Activated naive CD8-positive, alpha-beta T cell treated with anti-CD3 and anti-CD28 coated beads for 36 hours (primary cell): ENCODE measurements around the gene BMP2K. TPM values are rescaled to one million over a fixed set of nuclear protein-coding genes. Genes with fewer than 3 reads are reported as not detected.
"Not testable (repeated sequence)": the region's sequence is repeated elsewhere in the genome, so short reads cannot be mapped to it uniquely, and the experiment has no call there.

Source experiments
- DNase-seq: peaks from one replicate; pipeline ENCODE4 v3.0.0; 2021
- H3K27ac Mint-ChIP-seq: one replicate; pipeline ENCODE4 v1.8.0; 2022; ENCODE audit warnings: mild to moderate bottlenecking, moderate library complexity, mixed read lengths
- H3K27me3 Mint-ChIP-seq: one replicate; pipeline ENCODE4 v1.8.0; 2022; ENCODE audit warnings: mild to moderate bottlenecking, mixed read lengths
- H3K36me3 Mint-ChIP-seq: one replicate; pipeline ENCODE4 v1.8.0; 2021; ENCODE audit warnings: mild to moderate bottlenecking, mixed read lengths
- H3K4me1 Mint-ChIP-seq: one replicate; pipeline ENCODE4 v1.8.0; 2021; ENCODE audit warnings: mixed read lengths
- H3K4me3 Mint-ChIP-seq: one replicate; pipeline ENCODE4 v1.8.0; 2022; ENCODE audit warnings: mild to moderate bottlenecking, moderate library complexity, mixed read lengths
- H3K9me3 Mint-ChIP-seq: one replicate; pipeline ENCODE4 v1.8.0; 2022; ENCODE audit warnings: mixed read lengths
- total RNA-seq, 2 experiments: library from RNA; stranded (reverse); gene quantifications; one replicate each; pipeline ENCODE4 v1.2.3, GENCODE V29; 2021

The BMP2K gene
- total RNA-seq, 2 experiments from 2014 or later = 18.1 to 19.3 TPM

DNA sequence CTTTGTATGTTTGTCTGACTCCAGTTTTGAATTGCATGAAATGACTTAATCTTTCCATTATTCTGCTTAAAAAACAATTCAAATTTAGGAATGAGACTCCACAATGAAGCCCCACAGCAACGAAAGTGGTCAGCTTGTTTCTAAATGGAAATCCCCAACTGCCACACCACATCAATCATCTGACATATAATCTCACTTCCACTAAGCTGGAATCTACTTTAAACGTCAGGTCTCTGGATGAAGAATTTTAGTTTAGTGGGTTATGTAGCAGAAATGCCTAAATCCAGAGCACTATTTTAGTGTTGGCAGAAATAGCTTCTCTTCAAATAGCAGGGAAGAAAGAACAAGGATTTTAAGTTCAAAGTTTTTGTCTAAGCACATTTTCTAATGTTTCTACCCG, 1.7 kb upstream of the BMP2K start:
- Mint-ChIP-seq H3K4me3 (no peak overlapping the region), H3K4me1 (peaks cover 47% of the 10 kb centered on the region), H3K9me3 (no peaks in the 10 kb centered on the region), H3K36me3 (no peaks in the 10 kb centered on the region), H3K27me3 (no peaks in the 10 kb centered on the region), H3K27ac (peak overlapping the region; percentile 96)
- DNase-seq = no peak

DNA sequence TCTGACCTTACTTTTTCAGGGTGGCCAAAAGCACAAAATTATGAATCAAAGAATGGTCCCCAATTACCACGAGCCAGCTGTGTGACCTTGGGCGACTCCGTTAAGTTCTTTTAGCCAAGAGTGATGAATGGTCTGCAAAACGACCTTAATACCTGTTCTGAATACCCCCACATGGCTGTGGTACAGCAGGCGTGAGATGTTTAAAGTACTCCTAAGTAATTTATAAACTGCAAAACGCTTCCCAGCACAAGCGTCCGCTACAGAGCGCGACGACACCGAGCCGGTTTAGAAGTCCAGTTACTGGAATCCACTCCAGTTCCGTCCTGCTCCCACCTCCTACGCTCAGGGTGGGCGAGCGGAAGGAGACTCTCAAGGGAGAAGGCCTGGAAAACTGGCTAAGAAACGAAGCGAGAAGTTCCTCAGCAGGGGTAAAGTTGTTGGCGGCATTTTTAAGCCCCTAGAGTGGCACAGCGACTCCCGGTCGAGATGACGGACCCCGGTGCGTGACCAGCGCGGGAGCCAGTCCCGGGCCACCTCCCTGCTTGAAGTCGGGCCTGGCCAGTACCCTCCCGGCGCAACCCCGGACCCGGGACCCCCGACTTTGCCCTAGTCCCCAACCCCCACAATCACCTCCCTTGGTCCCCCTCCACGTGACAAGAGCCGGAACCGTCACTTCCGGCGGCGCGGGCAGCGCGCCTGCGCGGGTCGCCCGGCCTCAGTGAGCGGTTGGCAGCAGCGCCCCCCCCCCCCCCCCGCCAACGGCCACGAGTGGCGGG, 659 bp upstream of the BMP2K start:
- H3K4me3 Mint-ChIP-seq = peak overlapping the region; percentile 90
- H3K9me3 Mint-ChIP-seq = no peaks in the 10 kb centered on the region
- peak; percentile 87 for DNase-seq
- no peaks in the 10 kb centered on the region for H3K27me3 Mint-ChIP-seq
- peak overlapping the region; percentile 96 for H3K27ac Mint-ChIP-seq
- H3K4me1 Mint-ChIP-seq = peaks cover 39% of the 10 kb centered on the region
- H3K36me3 Mint-ChIP-seq = no peaks in the 10 kb centered on the region

GRCh38 chr4:78776729-78777575, 802 bp downstream of the BMP2K start:
- Mint-ChIP-seq H3K27me3 (no peaks in the 10 kb centered on the region), H3K9me3 (no peaks in the 10 kb centered on the region), H3K4me3 (peak overlapping the region; percentile 92), H3K36me3 (no peaks in the 10 kb centered on the region), H3K4me1 (peaks cover 30% of the 10 kb centered on the region), H3K27ac (peak overlapping the region; percentile 90)
- peak; percentile 56 for DNase-seq

DNA sequence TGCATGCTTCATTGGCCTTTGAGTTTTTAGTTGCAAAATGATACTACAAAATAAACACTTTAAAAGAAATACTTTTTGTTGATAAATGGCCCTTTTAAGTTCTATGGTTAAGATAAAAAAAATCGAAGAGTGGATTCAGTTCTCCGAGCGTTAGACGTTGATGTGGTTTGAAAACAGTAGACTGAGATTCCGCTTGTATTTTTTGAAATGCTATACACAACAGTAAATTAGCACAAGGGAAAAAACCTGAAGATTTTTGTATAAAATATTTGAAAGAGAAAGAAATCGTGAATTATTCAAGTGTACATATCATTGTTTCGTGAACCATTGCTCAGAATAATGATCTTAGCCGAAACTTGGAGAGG, 1.4 kb downstream of the BMP2K start:
- Mint-ChIP-seq H3K4me3 (peak overlapping the region; percentile 92), H3K27me3 (no peaks in the 10 kb centered on the region), H3K36me3 (no peaks in the 10 kb centered on the region), H3K27ac (peak overlapping the region; percentile 49), H3K4me1 (peaks cover 26% of the 10 kb centered on the region), H3K9me3 (no peaks in the 10 kb centered on the region)
- DNase-seq = no peak

DNA sequence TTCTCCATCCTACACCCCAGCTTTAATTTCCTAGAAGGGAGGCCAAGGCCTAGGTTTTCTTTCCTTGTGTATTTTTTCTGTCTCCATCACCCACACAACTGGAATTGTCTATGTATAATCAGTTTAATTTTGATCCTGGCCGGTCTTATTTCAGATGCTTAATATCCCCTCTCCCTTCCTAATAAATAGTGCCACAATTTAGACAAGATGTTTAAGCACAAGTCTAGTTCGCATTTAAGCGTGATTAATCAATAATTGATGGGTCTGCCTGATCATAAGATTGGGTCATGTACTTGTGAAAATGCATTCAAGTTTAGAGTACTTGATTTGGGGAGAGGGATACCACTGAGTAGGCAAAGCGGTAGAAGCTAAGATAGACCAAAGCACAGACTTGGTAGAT, 2.4 kb downstream of the BMP2K start:
- Mint-ChIP-seq H3K4me3 (no peak overlapping the region), H3K36me3 (no peaks in the 10 kb centered on the region), H3K4me1 (peaks cover 17% of the 10 kb centered on the region), H3K27me3 (no peaks in the 10 kb centered on the region), H3K27ac (no peak overlapping the region), H3K9me3 (no peaks in the 10 kb centered on the region)
- no peak for DNase-seq

DNA sequence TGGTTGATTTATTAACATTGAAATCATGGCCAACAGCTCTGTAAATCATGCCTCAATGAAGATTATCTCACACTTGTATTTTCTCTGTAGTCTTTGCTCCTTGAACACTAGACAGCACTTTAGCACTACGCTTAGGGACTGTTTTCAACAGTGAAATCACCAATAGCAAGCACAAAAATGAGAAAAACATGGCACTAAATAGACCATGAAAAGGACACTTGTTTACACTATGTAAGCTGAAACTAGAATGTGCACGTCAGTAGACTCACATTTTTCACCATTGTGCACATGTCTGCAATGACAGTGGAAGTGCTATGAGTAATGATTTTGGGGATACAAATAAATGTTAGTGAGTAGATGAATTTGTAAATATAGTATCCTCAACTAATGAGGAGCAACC, 3.1 kb downstream of the BMP2K start:
- Mint-ChIP-seq H3K4me1 (peaks cover 18% of the 10 kb centered on the region), H3K4me3 (no peak overlapping the region), H3K36me3 (no peaks in the 10 kb centered on the region), H3K9me3 (no peaks in the 10 kb centered on the region), H3K27me3 (no peaks in the 10 kb centered on the region), H3K27ac (no peak overlapping the region)
- DNase-seq = no peak

- no peak for DNase-seq
- Mint-ChIP-seq H3K4me3 (no peak overlapping the region), H3K27ac (no peak overlapping the region)
These were observed 3.9 kb downstream of the BMP2K start for GRCh38 chr4:78780093-78780492.

DNA sequence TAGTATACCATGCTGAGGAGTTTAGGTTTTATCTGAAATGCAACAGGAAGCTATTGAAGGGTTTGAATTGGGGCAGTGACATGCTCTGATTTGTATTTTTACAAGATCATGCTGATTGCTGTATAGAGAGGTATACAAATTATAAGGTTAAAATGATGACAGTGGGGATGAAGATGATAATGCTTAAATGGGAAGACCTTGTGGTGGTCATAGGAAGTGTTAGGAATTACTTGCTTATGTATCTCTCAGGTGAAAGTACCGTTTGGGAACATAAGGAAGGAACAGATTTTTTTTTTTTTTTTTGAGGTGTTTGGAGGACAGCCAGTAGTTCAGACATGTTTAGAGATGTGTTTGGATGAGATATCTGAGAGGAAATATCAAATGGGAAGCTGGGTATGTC, 5.0 kb downstream of the BMP2K start:
- Mint-ChIP-seq H3K4me1 (peaks cover 15% of the 10 kb centered on the region), H3K9me3 (no peaks in the 10 kb centered on the region), H3K36me3 (peaks cover 3% of the 10 kb centered on the region), H3K27me3 (no peaks in the 10 kb centered on the region), H3K4me3 (no peak overlapping the region), H3K27ac (no peak overlapping the region)
- no peak for DNase-seq

More at GRCh38 chr4:78780093-78780492, 3.9 kb downstream of the BMP2K start:
- Mint-ChIP-seq H3K27me3 (no peaks in the 10 kb centered on the region), H3K36me3 (no peaks in the 10 kb centered on the region), H3K9me3 (no peaks in the 10 kb centered on the region), H3K4me1 (peaks cover 15% of the 10 kb centered on the region)

DNA sequence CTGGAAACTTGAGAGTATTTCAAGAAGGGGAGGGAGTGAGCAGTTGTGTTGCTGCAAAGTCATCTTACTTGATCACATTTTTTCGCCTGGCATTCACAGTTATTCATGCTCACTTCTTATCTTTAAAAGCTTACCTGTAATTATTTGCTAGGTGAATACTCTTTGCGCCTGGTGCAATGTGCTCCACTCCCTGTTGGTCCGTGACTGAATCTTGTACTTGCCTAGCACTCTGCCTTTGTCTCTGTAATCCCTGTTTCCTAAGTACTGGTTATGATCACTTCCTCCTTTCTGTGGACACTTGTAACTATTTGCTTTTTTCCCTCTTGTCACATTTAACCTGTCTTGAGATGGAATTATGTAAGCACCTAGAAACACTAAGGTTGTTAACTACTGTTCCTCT, 5.8 kb downstream of the BMP2K start:
- no peaks in the 10 kb centered on the region for H3K9me3 Mint-ChIP-seq
- no peak overlapping the region for H3K4me3 Mint-ChIP-seq
- H3K27ac Mint-ChIP-seq = no peak overlapping the region
- H3K4me1 Mint-ChIP-seq = peaks cover 15% of the 10 kb centered on the region
- DNase-seq = no peak
- H3K27me3 Mint-ChIP-seq = no peaks in the 10 kb centered on the region
- H3K36me3 Mint-ChIP-seq = peaks cover 3% of the 10 kb centered on the region

GRCh38 chr4:78784236-78784865, 8.2 kb downstream of the BMP2K start:
- H3K27ac Mint-ChIP-seq = no peak overlapping the region
- H3K4me1 Mint-ChIP-seq = peaks cover 21% of the 10 kb centered on the region
- no peak for DNase-seq
- H3K36me3 Mint-ChIP-seq = peaks cover 3% of the 10 kb centered on the region
- no peaks in the 10 kb centered on the region for H3K9me3 Mint-ChIP-seq
- H3K27me3 Mint-ChIP-seq = no peaks in the 10 kb centered on the region
- no peak overlapping the region for H3K4me3 Mint-ChIP-seq

GRCh38 chr4:78787392-78788006, 11.3 kb downstream of the BMP2K start:
- H3K36me3 Mint-ChIP-seq = peaks cover 3% of the 10 kb centered on the region
- no peak overlapping the region for H3K27ac Mint-ChIP-seq
- H3K4me3 Mint-ChIP-seq = no peak overlapping the region
- H3K27me3 Mint-ChIP-seq = no peaks in the 10 kb centered on the region
- H3K4me1 Mint-ChIP-seq = peaks cover 23% of the 10 kb centered on the region
- no peaks in the 10 kb centered on the region for H3K9me3 Mint-ChIP-seq
- DNase-seq = no peak

- H3K27me3 Mint-ChIP-seq = no peaks in the 10 kb centered on the region
These were observed 12.1 kb downstream of the BMP2K start for GRCh38 chr4:78788007-78788889.

DNA sequence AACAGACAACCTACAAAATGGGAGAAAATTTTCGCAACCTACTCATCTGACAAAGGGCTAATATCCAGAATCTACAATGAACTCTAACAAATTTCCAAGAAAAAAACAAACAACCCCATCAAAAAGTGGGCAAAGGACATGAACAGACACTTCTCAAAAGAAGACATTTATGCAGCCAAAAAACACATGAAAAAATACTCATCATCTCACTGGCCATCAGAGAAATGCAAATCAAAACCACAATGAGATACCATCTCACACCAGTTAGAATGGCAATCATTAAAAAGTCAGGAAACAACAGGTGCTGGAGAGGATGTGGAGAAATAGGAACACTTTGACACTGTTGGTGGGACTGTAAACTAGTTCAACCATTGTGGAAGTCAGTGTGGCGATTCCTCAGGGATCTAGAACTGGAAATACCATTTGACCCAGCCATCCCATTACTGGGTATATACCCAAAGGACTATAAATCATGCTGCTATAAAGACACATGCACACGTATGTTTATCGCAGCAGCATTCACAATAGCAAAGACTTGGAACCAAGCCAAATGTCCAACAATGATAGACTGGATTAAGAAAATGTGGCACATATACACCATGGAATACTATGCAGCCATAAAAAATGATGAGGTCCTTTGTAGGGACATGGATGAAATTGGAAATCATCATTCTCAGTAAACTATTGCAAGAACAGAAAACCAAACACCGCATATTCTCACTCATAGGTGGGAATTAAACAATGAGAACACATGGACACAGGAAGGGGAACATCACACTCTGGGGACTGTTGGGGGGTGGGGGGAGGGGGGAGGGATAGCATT, 19.7 kb downstream of the BMP2K start:
- Mint-ChIP-seq H3K36me3 (peaks cover 23% of the 10 kb centered on the region), H3K4me1 (peaks cover 11% of the 10 kb centered on the region)
- H3K9me3 Mint-ChIP-seq, H3K27ac Mint-ChIP-seq, H3K27me3 Mint-ChIP-seq, DNase-seq, H3K4me3 Mint-ChIP-seq: not testable (repeated sequence)

More at GRCh38 chr4:78788007-78788889, 12.1 kb downstream of the BMP2K start:
- H3K27ac Mint-ChIP-seq = no peak overlapping the region
- peaks cover 23% of the 10 kb centered on the region for H3K4me1 Mint-ChIP-seq
- DNase-seq = no peak
- H3K36me3 Mint-ChIP-seq = peaks cover 3% of the 10 kb centered on the region
- H3K4me3 Mint-ChIP-seq = no peak overlapping the region
- H3K9me3 Mint-ChIP-seq = no peaks in the 10 kb centered on the region
